SU-DHL-6 (cell line): ENCODE data around the gene IBA57.

Experiments used
- H2AFZ ChIP-seq: fragments of 200-600 bp; sonication (generic); 2 replicates; pipeline ENCODE4 v1.6.1; 2014; ENCODE audit warnings: low read depth, mild to moderate bottlenecking, moderate library complexity, mixed read lengths, antibody characterized with exemption, low read length; ENCODE audit not compliant: severe bottlenecking
- H3F3A ChIP-seq: fragments of 200-600 bp; shearing (Covaris generic); 2 replicates; pipeline ENCODE4 v1.6.0; 2016; ENCODE audit warnings: antibody characterized with exemption, mild to moderate bottlenecking; ENCODE audit not compliant: insufficient read depth
- H3K27ac ChIP-seq: fragments of 200-600 bp; sonication (generic); 2 replicates; pipeline ENCODE4 v1.5.1; 2016; ENCODE audit warnings: low read depth, mild to moderate bottlenecking, low read length, moderate library complexity, mixed read lengths
- H3K27me3 ChIP-seq: fragments of 200-600 bp; sonication (generic), shearing (Covaris generic); 2 replicates; pipeline ENCODE4 v1.6.0; 2014; ENCODE audit warnings: mild to moderate bottlenecking, low read length
- H3K36me3 ChIP-seq: fragments of 200-600 bp; sonication (generic); 2 replicates; pipeline ENCODE4 v1.6.1; 2014; ENCODE audit warnings: mild to moderate bottlenecking, low read length, mixed read lengths
- H3K4me2 ChIP-seq: fragments of 300-600, 200-600 bp; shearing (Covaris generic), sonication (generic); 2 replicates; pipeline ENCODE4 v1.6.0; 2014; ENCODE audit warnings: low read length, low read depth, mild to moderate bottlenecking; ENCODE audit not compliant: poor library complexity, severe bottlenecking
- H3K4me3 ChIP-seq: fragments of 200-600 bp; sonication (generic); 2 replicates; pipeline ENCODE4 v1.5.1; 2014; ENCODE audit warnings: antibody characterized with exemption, low read length, mild to moderate bottlenecking, mixed read lengths; ENCODE audit not compliant: insufficient read depth, poor library complexity, severe bottlenecking
- H3K79me2 ChIP-seq: fragments of 200-600 bp; sonication (generic); 2 replicates; pipeline ENCODE4 v1.6.1; 2014; ENCODE audit warnings: mild to moderate bottlenecking, low read length, moderate library complexity; ENCODE audit not compliant: insufficient read depth
- H3K9ac ChIP-seq: fragments of 200-600 bp; sonication (generic); 2 replicates; pipeline ENCODE4 v1.7.0; 2014; ENCODE audit warnings: mild to moderate bottlenecking, low read length
- H3K9me2 ChIP-seq: fragments of 200-600 bp; sonication (generic); replicated peaks from 2 replicates; pipeline ENCODE4 v1.6.1; 2014; ENCODE audit warnings: low read length; ENCODE audit not compliant: insufficient read depth
- H3K9me3 ChIP-seq: fragments of 200-600 bp; sonication (generic); 2 replicates; pipeline ENCODE4 v1.6.1; 2014; ENCODE audit warnings: low read length, mixed read lengths; ENCODE audit not compliant: insufficient read depth
- H4K20me1 ChIP-seq: fragments of 200-600 bp; sonication (generic); 2 replicates; pipeline ENCODE4 v1.6.1; 2014; ENCODE audit warnings: low read depth, mild to moderate bottlenecking, antibody characterized with exemption, low read length, moderate library complexity, mixed read lengths
- CTCF ChIP-seq: fragments of 200-600 bp; sonication (generic); IDR thresholded peaks from one replicate; pipeline ENCODE4 v1.5.1; 2017; ENCODE audit warnings: antibody characterized with exemption, mild to moderate bottlenecking, low read length, moderate library complexity; ENCODE audit not compliant: insufficient read depth, poor library complexity, severe bottlenecking
- EZH2phosphoT487 ChIP-seq: fragments of 200-600 bp; sonication (generic), shearing (Covaris generic); conservative IDR thresholded peaks from 2 replicates; pipeline ENCODE4 v1.6.1; 2018; ENCODE audit warnings: mild to moderate bottlenecking, antibody characterized with exemption, low read length, moderate library complexity, mixed read lengths

IBA57 gene

GRCh38 chr1:228157729-228158126 is 7.9 kb upstream of the IBA57 start:
- H3K9me2 ChIP-seq = no peaks in the 10 kb centered on the region
- H3K9me3 ChIP-seq = no peaks in the 10 kb centered on the region
- H3K27ac ChIP-seq = no peak overlapping the region
- H3K4me2 ChIP-seq = no peak overlapping the region
- H2AFZ ChIP-seq = no peak overlapping the region
- TF ChIP-seq CTCF = no peak
- no peak for TF ChIP-seq EZH2phosphoT487
- no peaks in the 10 kb centered on the region for H3F3A ChIP-seq
- no peak overlapping the region for H3K9ac ChIP-seq
- H3K27me3 ChIP-seq = no peaks in the 10 kb centered on the region
- no peaks in the 10 kb centered on the region for H4K20me1 ChIP-seq
- no peaks in the 10 kb centered on the region for H3K36me3 ChIP-seq
- no peak overlapping the region for H3K4me3 ChIP-seq
- H3K79me2 ChIP-seq = no peaks in the 10 kb centered on the region

GRCh38 chr1:228158151-228159007 is 7.2 kb upstream of the IBA57 start:
- H3K4me2 ChIP-seq = no peak overlapping the region
- H3K9me3 ChIP-seq = no peaks in the 10 kb centered on the region
- TF ChIP-seq CTCF (no peak), EZH2phosphoT487 (no peak)

GRCh38 chr1:228159008-228159665 is 6.5 kb upstream of the IBA57 start:
- Histone ChIP-seq H3K9ac (no peak overlapping the region), H3F3A (no peaks in the 10 kb centered on the region), H3K79me2 (no peaks in the 10 kb centered on the region), H4K20me1 (no peaks in the 10 kb centered on the region), H3K27ac (no peak overlapping the region), H3K36me3 (no peaks in the 10 kb centered on the region), H3K9me2 (no peaks in the 10 kb centered on the region), H3K4me2 (no peak overlapping the region), H2AFZ (no peak overlapping the region), H3K27me3 (no peaks in the 10 kb centered on the region), H3K4me3 (no peak overlapping the region), H3K9me3 (no peaks in the 10 kb centered on the region)
- no peak for TF ChIP-seq EZH2phosphoT487
- TF ChIP-seq CTCF = no peak

More at GRCh38 chr1:228158151-228159007, 7.2 kb upstream of the IBA57 start:
- Histone ChIP-seq H3K9ac (no peak overlapping the region), H3K4me3 (no peak overlapping the region), H3K36me3 (no peaks in the 10 kb centered on the region), H3K27me3 (no peaks in the 10 kb centered on the region), H3K79me2 (no peaks in the 10 kb centered on the region), H2AFZ (no peak overlapping the region), H4K20me1 (no peaks in the 10 kb centered on the region), H3K27ac (no peak overlapping the region), H3K9me2 (no peaks in the 10 kb centered on the region), H3F3A (no peaks in the 10 kb centered on the region)
